ENCODE measurements around the gene EPS15. TPM values are rescaled to one million over a fixed set of nuclear protein-coding genes. Genes with fewer than 3 reads are reported as not detected.

EPS15 gene
- total and polyA plus RNA-seq, 2 of the 13 experiments (the other 11 are each of a cell fraction or from before 2014, with no cell fraction given), result 14.3 to 19.3 TPM

DNA sequence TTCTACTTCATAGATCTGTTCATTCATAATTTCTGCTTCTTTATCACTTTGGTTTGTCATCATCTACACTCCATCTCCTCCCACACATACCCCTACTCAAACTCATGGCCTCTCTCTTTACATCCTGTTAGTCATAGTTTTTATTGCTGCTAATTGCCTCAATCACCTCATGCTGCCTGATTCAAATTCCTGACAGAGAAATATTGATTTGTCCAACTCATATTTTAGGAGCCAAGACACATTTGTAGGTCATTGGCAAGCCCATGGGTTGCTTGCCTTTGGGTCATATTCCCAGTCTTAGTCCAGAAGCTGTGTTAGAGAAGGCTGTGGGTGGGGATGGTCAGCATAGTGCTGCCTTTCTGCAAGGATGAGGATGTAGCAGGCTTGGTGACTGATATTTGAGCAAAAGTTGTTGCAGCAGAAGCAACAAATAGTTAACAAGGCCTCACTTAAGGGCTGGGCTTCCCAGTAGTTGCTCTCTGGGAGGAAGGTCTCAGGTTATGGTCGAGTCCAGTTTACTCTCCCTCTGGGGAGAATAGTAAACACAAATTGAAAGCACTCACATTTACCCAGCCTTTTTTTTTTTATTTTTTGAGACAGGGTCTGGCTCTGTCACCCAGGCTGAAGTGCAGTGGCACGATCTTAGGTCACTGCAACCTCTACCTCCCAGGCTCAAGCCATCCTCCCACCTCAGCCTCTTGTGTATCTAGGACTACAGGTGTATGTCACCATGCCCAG lies 22.4 kb upstream of the EPS15 start (continued):
- TF ChIP-seq, protein P1, sequence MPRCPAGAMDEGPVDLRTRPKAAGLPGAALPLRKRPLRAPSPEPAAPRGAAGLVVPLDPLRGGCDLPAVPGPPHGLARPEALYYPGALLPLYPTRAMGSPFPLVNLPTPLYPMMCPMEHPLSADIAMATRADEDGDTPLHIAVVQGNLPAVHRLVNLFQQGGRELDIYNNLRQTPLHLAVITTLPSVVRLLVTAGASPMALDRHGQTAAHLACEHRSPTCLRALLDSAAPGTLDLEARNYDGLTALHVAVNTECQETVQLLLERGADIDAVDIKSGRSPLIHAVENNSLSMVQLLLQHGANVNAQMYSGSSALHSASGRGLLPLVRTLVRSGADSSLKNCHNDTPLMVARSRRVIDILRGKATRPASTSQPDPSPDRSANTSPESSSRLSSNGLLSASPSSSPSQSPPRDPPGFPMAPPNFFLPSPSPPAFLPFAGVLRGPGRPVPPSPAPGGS (CRISPR knock-in tag; IDR thresholded peaks at IDR 0.05), result no peak
- no peak for TF ChIP-seq ZNF205 (CRISPR knock-in tag; IDR thresholded peaks at IDR 0.05)
- TF ChIP-seq GTF2F1 (IDR thresholded peaks at IDR 0.05; ENCODE audit: low read length), result no peak
- no peak for TF ChIP-seq FOXP1 (IDR thresholded peaks at IDR 0.05)
- TF ChIP-seq FOXP1 (CRISPR knock-in tag; IDR thresholded peaks at IDR 0.05), result peak; percentile 53; the same call in 1 of the 2 replicates
- no peak for TF ChIP-seq NAIF1 (CRISPR knock-in tag; IDR thresholded peaks at IDR 0.05; ENCODE audit: borderline replicate concordance)
- no peak for TF ChIP-seq PCBP1 (IDR thresholded peaks at IDR 0.05; ENCODE audit: borderline replicate concordance, low read depth, low read length)
- TF ChIP-seq ZNF367 (CRISPR knock-in tag; IDR thresholded peaks at IDR 0.05; ENCODE audit: borderline replicate concordance), result no peak
- TF ChIP-seq, protein P2, sequence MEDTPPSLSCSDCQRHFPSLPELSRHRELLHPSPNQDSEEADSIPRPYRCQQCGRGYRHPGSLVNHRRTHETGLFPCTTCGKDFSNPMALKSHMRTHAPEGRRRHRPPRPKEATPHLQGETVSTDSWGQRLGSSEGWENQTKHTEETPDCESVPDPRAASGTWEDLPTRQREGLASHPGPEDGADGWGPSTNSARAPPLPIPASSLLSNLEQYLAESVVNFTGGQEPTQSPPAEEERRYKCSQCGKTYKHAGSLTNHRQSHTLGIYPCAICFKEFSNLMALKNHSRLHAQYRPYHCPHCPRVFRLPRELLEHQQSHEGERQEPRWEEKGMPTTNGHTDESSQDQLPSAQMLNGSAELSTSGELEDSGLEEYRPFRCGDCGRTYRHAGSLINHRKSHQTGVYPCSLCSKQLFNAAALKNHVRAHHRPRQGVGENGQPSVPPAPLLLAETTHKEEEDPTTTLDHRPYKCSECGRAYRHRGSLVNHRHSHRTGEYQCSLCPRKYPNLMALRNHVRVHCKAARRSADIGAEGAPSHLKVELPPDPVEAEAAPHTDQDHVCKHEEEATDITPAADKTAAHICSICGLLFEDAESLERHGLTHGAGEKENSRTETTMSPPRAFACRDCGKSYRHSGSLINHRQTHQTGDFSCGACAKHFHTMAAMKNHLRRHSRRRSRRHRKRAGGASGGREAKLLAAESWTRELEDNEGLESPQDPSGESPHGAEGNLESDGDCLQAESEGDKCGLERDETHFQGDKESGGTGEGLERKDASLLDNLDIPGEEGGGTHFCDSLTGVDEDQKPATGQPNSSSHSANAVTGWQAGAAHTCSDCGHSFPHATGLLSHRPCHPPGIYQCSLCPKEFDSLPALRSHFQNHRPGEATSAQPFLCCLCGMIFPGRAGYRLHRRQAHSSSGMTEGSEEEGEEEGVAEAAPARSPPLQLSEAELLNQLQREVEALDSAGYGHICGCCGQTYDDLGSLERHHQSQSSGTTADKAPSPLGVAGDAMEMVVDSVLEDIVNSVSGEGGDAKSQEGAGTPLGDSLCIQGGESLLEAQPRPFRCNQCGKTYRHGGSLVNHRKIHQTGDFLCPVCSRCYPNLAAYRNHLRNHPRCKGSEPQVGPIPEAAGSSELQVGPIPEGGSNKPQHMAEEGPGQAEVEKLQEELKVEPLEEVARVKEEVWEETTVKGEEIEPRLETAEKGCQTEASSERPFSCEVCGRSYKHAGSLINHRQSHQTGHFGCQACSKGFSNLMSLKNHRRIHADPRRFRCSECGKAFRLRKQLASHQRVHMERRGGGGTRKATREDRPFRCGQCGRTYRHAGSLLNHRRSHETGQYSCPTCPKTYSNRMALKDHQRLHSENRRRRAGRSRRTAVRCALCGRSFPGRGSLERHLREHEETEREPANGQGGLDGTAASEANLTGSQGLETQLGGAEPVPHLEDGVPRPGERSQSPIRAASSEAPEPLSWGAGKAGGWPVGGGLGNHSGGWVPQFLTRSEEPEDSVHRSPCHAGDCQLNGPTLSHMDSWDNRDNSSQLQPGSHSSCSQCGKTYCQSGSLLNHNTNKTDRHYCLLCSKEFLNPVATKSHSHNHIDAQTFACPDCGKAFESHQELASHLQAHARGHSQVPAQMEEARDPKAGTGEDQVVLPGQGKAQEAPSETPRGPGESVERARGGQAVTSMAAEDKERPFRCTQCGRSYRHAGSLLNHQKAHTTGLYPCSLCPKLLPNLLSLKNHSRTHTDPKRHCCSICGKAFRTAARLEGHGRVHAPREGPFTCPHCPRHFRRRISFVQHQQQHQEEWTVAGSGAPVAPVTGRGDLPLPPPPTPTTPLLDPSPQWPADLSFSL (CRISPR knock-in tag; IDR thresholded peaks at IDR 0.05), result no peak
- TF ChIP-seq, protein P3, sequence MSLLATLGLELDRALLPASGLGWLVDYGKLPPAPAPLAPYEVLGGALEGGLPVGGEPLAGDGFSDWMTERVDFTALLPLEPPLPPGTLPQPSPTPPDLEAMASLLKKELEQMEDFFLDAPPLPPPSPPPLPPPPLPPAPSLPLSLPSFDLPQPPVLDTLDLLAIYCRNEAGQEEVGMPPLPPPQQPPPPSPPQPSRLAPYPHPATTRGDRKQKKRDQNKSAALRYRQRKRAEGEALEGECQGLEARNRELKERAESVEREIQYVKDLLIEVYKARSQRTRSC (CRISPR knock-in tag; IDR thresholded peaks at IDR 0.05; ENCODE audit: low read depth), result no peak
- no peak for TF ChIP-seq NONO (IDR thresholded peaks at IDR 0.05)
- TF ChIP-seq NONO (CRISPR knock-in tag; conservative IDR thresholded peaks at IDR 0.05), result no peak
- TF ChIP-seq, protein P4, sequence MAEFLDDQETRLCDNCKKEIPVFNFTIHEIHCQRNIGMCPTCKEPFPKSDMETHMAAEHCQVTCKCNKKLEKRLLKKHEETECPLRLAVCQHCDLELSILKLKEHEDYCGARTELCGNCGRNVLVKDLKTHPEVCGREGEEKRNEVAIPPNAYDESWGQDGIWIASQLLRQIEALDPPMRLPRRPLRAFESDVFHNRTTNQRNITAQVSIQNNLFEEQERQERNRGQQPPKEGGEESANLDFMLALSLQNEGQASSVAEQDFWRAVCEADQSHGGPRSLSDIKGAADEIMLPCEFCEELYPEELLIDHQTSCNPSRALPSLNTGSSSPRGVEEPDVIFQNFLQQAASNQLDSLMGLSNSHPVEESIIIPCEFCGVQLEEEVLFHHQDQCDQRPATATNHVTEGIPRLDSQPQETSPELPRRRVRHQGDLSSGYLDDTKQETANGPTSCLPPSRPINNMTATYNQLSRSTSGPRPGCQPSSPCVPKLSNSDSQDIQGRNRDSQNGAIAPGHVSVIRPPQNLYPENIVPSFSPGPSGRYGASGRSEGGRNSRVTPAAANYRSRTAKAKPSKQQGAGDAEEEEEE (CRISPR knock-in tag; IDR thresholded peaks at IDR 0.05; ENCODE audit: borderline replicate concordance), result no peak
- TF ChIP-seq, protein P5, sequence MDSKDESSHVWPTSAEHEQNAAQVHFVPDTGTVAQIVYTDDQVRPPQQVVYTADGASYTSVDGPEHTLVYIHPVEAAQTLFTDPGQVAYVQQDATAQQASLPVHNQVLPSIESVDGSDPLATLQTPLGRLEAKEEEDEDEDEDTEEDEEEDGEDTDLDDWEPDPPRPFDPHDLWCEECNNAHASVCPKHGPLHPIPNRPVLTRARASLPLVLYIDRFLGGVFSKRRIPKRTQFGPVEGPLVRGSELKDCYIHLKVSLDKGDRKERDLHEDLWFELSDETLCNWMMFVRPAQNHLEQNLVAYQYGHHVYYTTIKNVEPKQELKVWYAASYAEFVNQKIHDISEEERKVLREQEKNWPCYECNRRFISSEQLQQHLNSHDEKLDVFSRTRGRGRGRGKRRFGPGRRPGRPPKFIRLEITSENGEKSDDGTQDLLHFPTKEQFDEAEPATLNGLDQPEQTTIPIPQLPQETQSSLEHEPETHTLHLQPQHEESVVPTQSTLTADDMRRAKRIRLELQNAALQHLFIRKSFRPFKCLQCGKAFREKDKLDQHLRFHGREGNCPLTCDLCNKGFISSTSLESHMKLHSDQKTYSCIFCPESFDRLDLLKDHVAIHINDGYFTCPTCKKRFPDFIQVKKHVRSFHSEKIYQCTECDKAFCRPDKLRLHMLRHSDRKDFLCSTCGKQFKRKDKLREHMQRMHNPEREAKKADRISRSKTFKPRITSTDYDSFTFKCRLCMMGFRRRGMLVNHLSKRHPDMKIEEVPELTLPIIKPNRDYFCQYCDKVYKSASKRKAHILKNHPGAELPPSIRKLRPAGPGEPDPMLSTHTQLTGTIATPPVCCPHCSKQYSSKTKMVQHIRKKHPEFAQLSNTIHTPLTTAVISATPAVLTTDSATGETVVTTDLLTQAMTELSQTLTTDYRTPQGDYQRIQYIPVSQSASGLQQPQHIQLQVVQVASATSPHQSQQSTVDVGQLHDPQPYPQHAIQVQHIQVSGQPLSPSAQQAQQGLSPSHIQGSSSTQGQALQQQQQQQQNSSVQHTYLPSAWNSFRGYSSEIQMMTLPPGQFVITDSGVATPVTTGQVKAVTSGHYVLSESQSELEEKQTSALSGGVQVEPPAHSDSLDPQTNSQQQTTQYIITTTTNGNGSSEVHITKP (CRISPR knock-in tag; IDR thresholded peaks at IDR 0.05; ENCODE audit: low read depth), result peak; percentile 73; the same call in 1 of the 2 replicates
